PC-3 (cell line): ENCODE results near the gene FOXA3.

Experiments used
- EZH2 ChIP-seq: fragments of 300-600 bp; sonication (generic); IDR thresholded peaks from one replicate; pipeline ENCODE4 v1.6.1; 2017; ENCODE audit warnings: antibody characterized with exemption, mild to moderate bottlenecking, low read length; ENCODE audit not compliant: unreplicated experiment
- EZH2phosphoT487 ChIP-seq: fragments of 300-600 bp; sonication (generic); IDR thresholded peaks from 2 replicates; pipeline ENCODE4 v1.6.1; 2018; ENCODE audit warnings: mild to moderate bottlenecking, antibody characterized with exemption, low read length, borderline replicate concordance
- TF ChIP-seq, protein P1 (sequence below): fragments of 300-600 bp; sonication (generic); conservative IDR thresholded peaks from 2 replicates; pipeline ENCODE4 v1.5.1; 2017; ENCODE audit warnings: antibody characterized with exemption, low read depth, mild to moderate bottlenecking, low read length

- TF ChIP-seq, protein P1, sequence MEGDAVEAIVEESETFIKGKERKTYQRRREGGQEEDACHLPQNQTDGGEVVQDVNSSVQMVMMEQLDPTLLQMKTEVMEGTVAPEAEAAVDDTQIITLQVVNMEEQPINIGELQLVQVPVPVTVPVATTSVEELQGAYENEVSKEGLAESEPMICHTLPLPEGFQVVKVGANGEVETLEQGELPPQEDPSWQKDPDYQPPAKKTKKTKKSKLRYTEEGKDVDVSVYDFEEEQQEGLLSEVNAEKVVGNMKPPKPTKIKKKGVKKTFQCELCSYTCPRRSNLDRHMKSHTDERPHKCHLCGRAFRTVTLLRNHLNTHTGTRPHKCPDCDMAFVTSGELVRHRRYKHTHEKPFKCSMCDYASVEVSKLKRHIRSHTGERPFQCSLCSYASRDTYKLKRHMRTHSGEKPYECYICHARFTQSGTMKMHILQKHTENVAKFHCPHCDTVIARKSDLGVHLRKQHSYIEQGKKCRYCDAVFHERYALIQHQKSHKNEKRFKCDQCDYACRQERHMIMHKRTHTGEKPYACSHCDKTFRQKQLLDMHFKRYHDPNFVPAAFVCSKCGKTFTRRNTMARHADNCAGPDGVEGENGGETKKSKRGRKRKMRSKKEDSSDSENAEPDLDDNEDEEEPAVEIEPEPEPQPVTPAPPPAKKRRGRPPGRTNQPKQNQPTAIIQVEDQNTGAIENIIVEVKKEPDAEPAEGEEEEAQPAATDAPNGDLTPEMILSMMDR = no peak
- TF ChIP-seq EZH2 (no peak), EZH2phosphoT487 (no peak)
Measured at GRCh38 chr19:45890877-45891276, 26.8 kb downstream of the FOXA3 start.
